Thyroid gland (tissue), 4 donors: ENCODE results near the gene CTDSPL2.

Source experiments
- CTCF ChIP-seq, 6 experiments: fragments of 200-600 bp in 3 of 6; fragments of 450-650 bp in 3 of 6; sonication (generic) in 3 of 6; IDR thresholded peaks; one replicate each; pipeline ENCODE4 v1.5.1; 2016 to 2019; ENCODE audit warnings: antibody characterized with exemption in 6 of 6, mild to moderate bottlenecking in 2 of 6, inconsistent platforms in 1 of 6, moderate library complexity in 1 of 6
- POLR2A ChIP-seq, 2 donors: fragments of 450-650 bp; IDR thresholded peaks; one replicate each; pipeline ENCODE4 v1.6.1; 2017; ENCODE audit warnings: antibody characterized with exemption in 2 of 2, mild to moderate bottlenecking in 2 of 2, moderate library complexity in 1 of 2

GRCh38 chr15:44490622-44491021 lies 63.2 kb downstream of the CTDSPL2 start:
- TF ChIP-seq POLR2A (IDR thresholded peaks at IDR 0.05): no peak
- TF ChIP-seq CTCF (IDR thresholded peaks at IDR 0.05): no peak
